GM12873 (cell line): Measurements from ENCODE around the gene KIF4A.

Source experiments
- CTCF ChIP-seq: IDR thresholded peaks from 2 replicates; pipeline ENCODE4 v1.5.1; 2012; ENCODE audit warnings: low read depth, mild to moderate bottlenecking, moderate library complexity, low read length, control low read depth; ENCODE audit not compliant: insufficient read depth; ENCODE audit errors: missing control alignments

Gene KIF4A

GRCh38 chrX:70253377-70254062 lies 36.4 kb upstream of the KIF4A start:
- no peak for TF ChIP-seq CTCF

- TF ChIP-seq CTCF, result no peak
These were observed 35.9 kb upstream of the KIF4A start for GRCh38 chrX:70254063-70254400.

GRCh38 chrX:70254909-70255308 lies 35.0 kb upstream of the KIF4A start:
- TF ChIP-seq CTCF, result no peak

- no peak for TF ChIP-seq CTCF
These were observed 34.5 kb upstream of the KIF4A start for GRCh38 chrX:70255452-70255851.

GRCh38 chrX:70257423-70258288 lies 32.2 kb upstream of the KIF4A start:
- no peak for TF ChIP-seq CTCF

GRCh38 chrX:70260104-70260503 lies 29.8 kb upstream of the KIF4A start, which contains the start of gene P2RY4:
Gene P2RY4 (minus strand): TSS chrX:70260204. CDS start chrX:70259624, 580 bp downstream.
- no peak for TF ChIP-seq CTCF

GRCh38 chrX:70262952-70263567 lies 26.8 kb upstream of the KIF4A start:
- TF ChIP-seq CTCF, result peak; percentile 75
